Hepatocyte (in vitro differentiated cells): ENCODE results near the gene FCHSD2. TPM values are rescaled to one million over a fixed set of nuclear protein-coding genes. Genes with fewer than 3 reads are reported as not detected.

ENCODE experiments used
- DNase-seq: peaks from one replicate; pipeline ENCODE4 v3.0.0-alpha.2; 2016; ENCODE audit warnings: low spot score
- H2AFZ ChIP-seq: fragments of 200-600 bp; sonication (generic); 2 replicates; pipeline ENCODE4 v1.6.0; 2016; ENCODE audit warnings: antibody characterized with exemption, mild to moderate bottlenecking
- H3K27ac ChIP-seq: fragments of 200-600 bp; sonication (generic); 2 replicates; pipeline ENCODE4 v1.5.1; 2016; ENCODE audit warnings: mild to moderate bottlenecking
- H3K27me3 ChIP-seq: fragments of 200-600 bp; sonication (generic); 2 replicates; pipeline ENCODE4 v1.6.1; 2016
- H3K36me3 ChIP-seq: fragments of 200-600 bp; sonication (generic); replicated peaks from 2 replicates; pipeline ENCODE4 v1.5.1; 2016; ENCODE audit warnings: low read depth; ENCODE audit not compliant: insufficient read depth
- H3K4me1 ChIP-seq: fragments of 200-600 bp; sonication (generic); 2 replicates; pipeline ENCODE4 v1.5.1; 2016; ENCODE audit warnings: mild to moderate bottlenecking, moderate library complexity; ENCODE audit not compliant: insufficient read depth
- H3K4me2 ChIP-seq: fragments of 200-600 bp; sonication (generic); 2 replicates; pipeline ENCODE4 v1.6.0; 2016
- H3K4me3 ChIP-seq: fragments of 200-600 bp; sonication (generic); 2 replicates; pipeline ENCODE4 v1.5.1; 2016; ENCODE audit warnings: mild to moderate bottlenecking
- H3K79me2 ChIP-seq: fragments of 200-600 bp; sonication (generic); 2 replicates; pipeline ENCODE4 v1.6.0; 2017; ENCODE audit warnings: mild to moderate bottlenecking
- H3K9me2 ChIP-seq: fragments of 200-600 bp; sonication (generic); replicated peaks from 2 replicates; pipeline ENCODE4 v1.6.0; 2017; ENCODE audit warnings: mild to moderate bottlenecking; ENCODE audit not compliant: insufficient read depth
- H3K9me3 ChIP-seq: fragments of 200-600 bp; sonication (generic); 2 replicates; pipeline ENCODE4 v1.5.1; 2016; ENCODE audit warnings: low read depth, mild to moderate bottlenecking
- H4K20me1 ChIP-seq: fragments of 200-600 bp; sonication (generic); 2 replicates; pipeline ENCODE4 v1.6.0; 2016; ENCODE audit warnings: mild to moderate bottlenecking; ENCODE audit not compliant: insufficient read depth, poor library complexity, severe bottlenecking
- CTCF ChIP-seq: fragments of 200-600 bp; sonication (generic); IDR thresholded peaks from 2 replicates; pipeline ENCODE4 v1.5.1; 2016; ENCODE audit warnings: antibody characterized with exemption, mild to moderate bottlenecking; ENCODE audit not compliant: poor library complexity
- EZH2 ChIP-seq: fragments of 200-600 bp; sonication (generic); IDR thresholded peaks from 2 replicates; pipeline ENCODE4 v1.6.1; 2016; ENCODE audit warnings: antibody characterized with exemption, mild to moderate bottlenecking, borderline replicate concordance
- EZH2phosphoT487 ChIP-seq: fragments of 200-600 bp; sonication (generic); IDR thresholded peaks from one replicate; pipeline ENCODE4 v1.6.1; 2018; ENCODE audit warnings: antibody characterized with exemption, mild to moderate bottlenecking, low read depth, moderate library complexity; ENCODE audit not compliant: unreplicated experiment, severe bottlenecking
- WGBS: methylation state at CpG from one replicate; pipeline ENCODE4 v1.1.6; 2016; ENCODE audit warnings: low lambda C conversion rate; ENCODE audit errors: missing lambda C conversion rate; 5-methylcytosine and 5-hydroxymethylcytosine counted together
- polyA plus RNA-seq: library from polyadenylated mRNA; unstranded; fragments of >200 nt; fragmentation: Nextera tagmentation; extraction: Ambion mirVana; gene quantifications from 2 replicates; pipeline ENCODE4 v1.2.1, GENCODE V29; 2016
- total RNA-seq: library from RNA; depleted of rRNA; stranded (reverse); fragments of >200 nt; gene quantifications from 2 replicates; pipeline ENCODE4 v1.2.3, GENCODE V29; 2014

FCHSD2 gene
- total and polyA plus RNA-seq, 2 experiments from 2014 or later, result 9.1 to 13.1 TPM

DNA sequence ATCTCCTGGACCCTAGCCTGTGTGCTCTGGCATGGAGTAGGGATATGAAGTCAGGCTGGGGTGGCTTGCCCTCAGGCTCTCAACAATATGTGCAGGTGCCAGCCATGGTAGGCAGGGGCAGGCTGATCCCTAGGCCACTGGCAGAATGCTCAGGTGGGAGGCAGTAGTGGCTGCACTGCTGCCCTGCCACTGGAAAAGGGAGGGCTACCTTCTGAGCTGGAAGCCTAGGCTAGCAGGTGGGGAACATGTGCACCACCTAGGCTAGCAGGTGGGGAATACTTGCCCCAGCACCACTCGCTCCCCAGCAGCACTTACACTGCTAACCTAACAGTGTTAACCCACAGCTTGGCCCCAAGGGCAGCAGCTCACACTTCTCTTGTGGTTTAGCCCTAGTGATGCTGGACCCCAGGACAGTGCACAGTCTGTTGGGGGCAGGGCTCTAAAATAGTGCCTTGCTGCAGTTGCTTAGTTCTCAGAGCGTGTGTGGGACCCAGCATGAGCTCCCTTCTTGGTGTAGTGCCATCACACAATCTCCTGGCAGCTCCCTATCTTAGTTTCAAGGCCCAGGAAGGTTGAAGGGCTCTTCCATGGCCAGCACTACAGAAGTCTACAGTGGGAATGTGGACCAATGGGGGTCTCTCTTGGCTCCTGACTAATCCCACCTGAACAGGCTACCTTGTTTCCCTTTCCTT, 130.8 kb downstream of the FCHSD2 start:
- TF ChIP-seq CTCF (no peak), EZH2phosphoT487 (no peak), EZH2 (no peak)
- H3K36me3 ChIP-seq, result peaks cover 3% of the 10 kb centered on the region
- no peak overlapping the region for H3K4me3 ChIP-seq
- H3K4me1 ChIP-seq, result no peaks in the 10 kb centered on the region
- 97% methylated on average over 2 of the region's 2 CpGs for WGBS
- no peak for DNase-seq
- H3K79me2 ChIP-seq, result no peaks in the 10 kb centered on the region
- peaks cover 18% of the 10 kb centered on the region for H3K9me3 ChIP-seq
- H3K4me2 ChIP-seq, result no peak overlapping the region
- H3K9me2 ChIP-seq, result no peaks in the 10 kb centered on the region
- H3K27ac ChIP-seq, result no peak overlapping the region
- H2AFZ ChIP-seq, result no peak overlapping the region
- no peaks in the 10 kb centered on the region for H4K20me1 ChIP-seq
- H3K27me3 ChIP-seq, result no peaks in the 10 kb centered on the region

GRCh38 chr11:73009972-73010371, 132.1 kb downstream of the FCHSD2 start:
- H3K27ac ChIP-seq, result no peak overlapping the region
- TF ChIP-seq EZH2 (no peak), EZH2phosphoT487 (no peak), CTCF (no peak)
- H3K79me2 ChIP-seq, result no peaks in the 10 kb centered on the region
- peaks cover 18% of the 10 kb centered on the region for H3K9me3 ChIP-seq
- no peak for DNase-seq
- H3K4me3 ChIP-seq, result no peak overlapping the region
- H4K20me1 ChIP-seq, result no peaks in the 10 kb centered on the region
- no peak overlapping the region for H3K4me2 ChIP-seq
- no peaks in the 10 kb centered on the region for H3K9me2 ChIP-seq
- peaks cover 3% of the 10 kb centered on the region for H3K36me3 ChIP-seq
- H2AFZ ChIP-seq, result no peak overlapping the region
- no peaks in the 10 kb centered on the region for H3K4me1 ChIP-seq
- H3K27me3 ChIP-seq, result no peaks in the 10 kb centered on the region

DNA sequence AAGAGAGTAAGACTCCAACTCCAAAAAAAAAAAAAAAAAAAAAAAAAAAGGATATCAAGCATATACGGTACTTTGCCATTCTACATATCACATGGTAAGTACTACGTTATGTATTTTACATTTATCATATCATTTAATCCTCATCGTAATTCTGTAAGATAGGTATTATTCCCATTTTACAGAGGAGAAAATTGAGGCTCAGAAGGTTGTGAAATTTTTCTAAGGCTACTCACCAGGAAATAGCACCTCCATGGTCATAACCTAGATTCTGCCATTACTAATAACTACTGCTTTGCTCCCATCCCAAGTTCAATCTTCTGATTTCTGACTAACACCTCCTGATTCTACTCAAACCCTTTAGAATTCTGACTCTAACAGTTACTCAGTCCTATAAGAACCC, 138.0 kb downstream of the FCHSD2 start:
- Histone ChIP-seq H3K9me3 (peaks cover 3% of the 10 kb centered on the region), H3K4me3 (no peak overlapping the region), H3K27me3 (no peaks in the 10 kb centered on the region), H4K20me1 (no peaks in the 10 kb centered on the region), H3K9me2 (no peaks in the 10 kb centered on the region), H3K79me2 (no peaks in the 10 kb centered on the region), H3K27ac (no peak overlapping the region), H3K4me2 (no peak overlapping the region), H2AFZ (no peak overlapping the region), H3K36me3 (peaks cover 3% of the 10 kb centered on the region), H3K4me1 (no peaks in the 10 kb centered on the region)
- no peak for TF ChIP-seq EZH2
- no peak for TF ChIP-seq CTCF
- TF ChIP-seq EZH2phosphoT487, result no peak
- WGBS, result 100% methylated on average over 3 of the region's 3 CpGs
- no peak for DNase-seq

GRCh38 chr11:73003088-73003487, 139.0 kb downstream of the FCHSD2 start:
- Histone ChIP-seq H3K79me2 (no peaks in the 10 kb centered on the region), H3K4me3 (no peak overlapping the region), H3K9me2 (no peaks in the 10 kb centered on the region), H3K36me3 (peaks cover 3% of the 10 kb centered on the region), H3K9me3 (no peaks in the 10 kb centered on the region), H3K27me3 (no peaks in the 10 kb centered on the region), H4K20me1 (no peaks in the 10 kb centered on the region), H3K4me1 (no peaks in the 10 kb centered on the region), H2AFZ (no peak overlapping the region), H3K27ac (no peak overlapping the region), H3K4me2 (no peak overlapping the region)
- DNase-seq, result no peak
- TF ChIP-seq CTCF (no peak), EZH2 (no peak), EZH2phosphoT487 (no peak)
